ENCODE data around the gene DUSP6. TPM values are rescaled to one million over a fixed set of nuclear protein-coding genes. Genes with fewer than 3 reads are reported as not detected.

Gene DUSP6
- total RNA-seq, 1 experiment from 2014 or later, result 20.3 TPM

GRCh38 chr12:89358805-89359204 is 6.5 kb upstream of the DUSP6 start:
- ChIA-PET POLR2A (no interaction called here), CTCF (no interaction called here)
- Histone ChIP-seq H3K4me1 (ENCODE audit: control insufficient read depth, insufficient read depth, low read length) (peaks cover 8% of the 10 kb centered on the region; the same call in 1 of the 2 replicates), H3K9me3 (ENCODE audit: control insufficient read depth, insufficient read depth, low read depth, low read length) (no peaks in the 10 kb centered on the region), H3K27me3 (ENCODE audit: control insufficient read depth, insufficient read depth, low read length) (no peaks in the 10 kb centered on the region), H3K36me3 (ENCODE audit: control insufficient read depth, insufficient read depth, low read length) (no peaks in the 10 kb centered on the region), H3K27ac (ENCODE audit: low read length) (no peak overlapping the region), H3K4me3 (ENCODE audit: low read depth in 2 of 2, low read length in 2 of 2) (no peak overlapping the region)
- intact Hi-C loops (cut with micrococcal nuclease; ENCODE audit: unreplicated experiment), result loop anchor here (10.0 kb wide), 1 partner anchor 304 kb away; no protein-coding TSS in a partner anchor
- DNase-seq (ENCODE audit: low read depth, low spot score), result no peak
- in situ Hi-C loops (cut with HindIII; ENCODE audit: low pct_unique_long_range_greater_than_20kb, low sequenced_read_pairs), result no loop called here
- no peak for ATAC-seq
- no TSS peak for BruUV-seq (replicated peaks)
- TF ChIP-seq TCF7L2 (IDR thresholded peaks at IDR 0.05; ENCODE audit: low read depth, low read length) (no peak), SIN3A (IDR thresholded peaks at IDR 0.05; ENCODE audit: borderline replicate concordance, insufficient read depth, low read depth, low read length) (no peak), REST (IDR thresholded peaks at IDR 0.05; ENCODE audit: insufficient read depth in 1 of 2, low read depth in 2 of 2, low read length in 1 of 2) (no peak), POLR2AphosphoS5 (IDR thresholded peaks at IDR 0.05; ENCODE audit: low read depth, low read length) (no peak)
- TF ChIP-seq, protein P1, sequence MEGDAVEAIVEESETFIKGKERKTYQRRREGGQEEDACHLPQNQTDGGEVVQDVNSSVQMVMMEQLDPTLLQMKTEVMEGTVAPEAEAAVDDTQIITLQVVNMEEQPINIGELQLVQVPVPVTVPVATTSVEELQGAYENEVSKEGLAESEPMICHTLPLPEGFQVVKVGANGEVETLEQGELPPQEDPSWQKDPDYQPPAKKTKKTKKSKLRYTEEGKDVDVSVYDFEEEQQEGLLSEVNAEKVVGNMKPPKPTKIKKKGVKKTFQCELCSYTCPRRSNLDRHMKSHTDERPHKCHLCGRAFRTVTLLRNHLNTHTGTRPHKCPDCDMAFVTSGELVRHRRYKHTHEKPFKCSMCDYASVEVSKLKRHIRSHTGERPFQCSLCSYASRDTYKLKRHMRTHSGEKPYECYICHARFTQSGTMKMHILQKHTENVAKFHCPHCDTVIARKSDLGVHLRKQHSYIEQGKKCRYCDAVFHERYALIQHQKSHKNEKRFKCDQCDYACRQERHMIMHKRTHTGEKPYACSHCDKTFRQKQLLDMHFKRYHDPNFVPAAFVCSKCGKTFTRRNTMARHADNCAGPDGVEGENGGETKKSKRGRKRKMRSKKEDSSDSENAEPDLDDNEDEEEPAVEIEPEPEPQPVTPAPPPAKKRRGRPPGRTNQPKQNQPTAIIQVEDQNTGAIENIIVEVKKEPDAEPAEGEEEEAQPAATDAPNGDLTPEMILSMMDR (IDR thresholded peaks at IDR 0.05), result no peak

- H3K27me3 ChIP-seq (ENCODE audit: control insufficient read depth, insufficient read depth, low read length), result no peaks in the 10 kb centered on the region
- ChIA-PET POLR2A (interaction anchor here (0.5 kb wide), 1 partner anchor 39 kb away, joined by 4 read pairs; no protein-coding TSS in a partner anchor), CTCF (no interaction called here)
- TF ChIP-seq REST (IDR thresholded peaks at IDR 0.05; ENCODE audit: insufficient read depth in 1 of 2, low read depth in 2 of 2, low read length in 1 of 2), result no peak
- intact Hi-C loops (cut with micrococcal nuclease; ENCODE audit: unreplicated experiment) (loop anchor here (10.0 kb wide), 1 partner anchor 303 kb away; no protein-coding TSS in a partner anchor), in situ Hi-C loops (cut with HindIII; ENCODE audit: low pct_unique_long_range_greater_than_20kb, low sequenced_read_pairs) (no loop called here)
- no peaks in the 10 kb centered on the region for H3K9me3 ChIP-seq (ENCODE audit: control insufficient read depth, insufficient read depth, low read depth, low read length)
- ATAC-seq, result no peak
- no peak overlapping the region for H3K4me3 ChIP-seq (ENCODE audit: low read depth in 2 of 2, low read length in 2 of 2)
- peaks cover 8% of the 10 kb centered on the region; the same call in 1 of the 2 replicates for H3K4me1 ChIP-seq (ENCODE audit: control insufficient read depth, insufficient read depth, low read length)
- no peaks in the 10 kb centered on the region for H3K36me3 ChIP-seq (ENCODE audit: control insufficient read depth, insufficient read depth, low read length)
- no peak overlapping the region for H3K27ac ChIP-seq (ENCODE audit: low read length)
- BruUV-seq (replicated peaks), result no TSS peak
- DNase-seq (ENCODE audit: low read depth, low spot score), result no peak
Measured at GRCh38 chr12:89357297-89357730, 5.0 kb upstream of the DUSP6 start.

Data from Panc1 (cell line).